ENCODE measurements around the gene PNPLA6. TPM values are rescaled to one million over a fixed set of nuclear protein-coding genes. Genes with fewer than 3 reads are reported as not detected.

Gene PNPLA6
- total and polyA plus RNA-seq, 2 of the 8 experiments (the other 6 are each of a cell fraction or from before 2014, with no cell fraction given) = 55.1 to 121 TPM

DNA sequence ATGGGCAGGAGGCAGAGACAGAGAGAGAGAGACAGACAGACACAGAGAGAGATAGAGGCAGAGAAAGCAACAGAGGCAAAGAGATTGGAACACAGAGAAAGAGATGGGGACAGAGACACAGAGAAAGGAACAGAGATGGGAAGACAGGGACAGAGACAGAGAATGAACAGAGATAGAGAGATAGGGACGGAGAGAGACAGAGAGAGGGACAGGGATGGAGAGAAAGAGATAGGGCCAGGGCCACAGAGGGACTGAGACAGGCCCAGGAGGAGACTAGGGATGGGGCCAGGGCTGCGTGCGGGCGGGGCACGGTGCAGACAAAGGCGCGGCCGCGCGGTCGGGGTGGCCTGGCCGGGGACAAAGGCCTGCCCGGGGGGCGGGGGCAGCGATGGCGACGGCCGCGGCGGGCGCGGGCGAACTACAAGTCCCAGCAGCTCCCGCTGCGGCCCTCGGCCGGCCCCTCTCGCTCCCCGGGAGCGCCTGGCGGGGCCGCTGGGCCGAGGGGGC, 19.8 kb upstream of the PNPLA6 start, which contains the start of gene ZNF358 (continued):
- TF ChIP-seq YY1 (IDR thresholded peaks at IDR 0.05; ENCODE audit: low read depth, low read length) = peak; percentile 93
- no peak for TF ChIP-seq RNF2 (IDR thresholded peaks at IDR 0.05; ENCODE audit: borderline replicate concordance, low read depth, low read length, missing control alignments, poor library complexity, severe bottlenecking)
- no peak for TF ChIP-seq ASH2L (IDR thresholded peaks at IDR 0.05; ENCODE audit: low read length)
- 0 out of 2 replicates have a peak, but pooled peaks have one; percentile 10 for TF ChIP-seq POU5F1 (IDR thresholded peaks at IDR 0.05; ENCODE audit: low read depth, low read length)
- TF ChIP-seq TAF1 (IDR thresholded peaks at IDR 0.05; ENCODE audit: low read depth, low read length) = peak; percentile 78
- TF ChIP-seq RAD21 (IDR thresholded peaks at IDR 0.05 in 1 of 2, conservative IDR thresholded peaks at IDR 0.05 in 1 of 2; ENCODE audit: low read depth in 2 of 2, low read length in 2 of 2) = no peak
- TF ChIP-seq RFX5 (IDR thresholded peaks at IDR 0.05; ENCODE audit: borderline replicate concordance, low read depth, low read length) = no peak
- TF ChIP-seq TBP (IDR thresholded peaks at IDR 0.05; ENCODE audit: low read depth, low read length) = peak; percentile 33; the same call in 1 of the 2 replicates
- peak; percentile 72; the same call in 1 of the 2 replicates for TF ChIP-seq POLR2AphosphoS5 (IDR thresholded peaks at IDR 0.05; ENCODE audit: low read depth, low read length)
- no peak for TF ChIP-seq JUND (IDR thresholded peaks at IDR 0.05; ENCODE audit: low read length)

Measured in H1 (cell line).